ENCODE data around the gene DUOXA2. TPM values are rescaled to one million over a fixed set of nuclear protein-coding genes. Genes with fewer than 3 reads are reported as not detected.
"Not testable (repeated sequence)": the region's sequence is repeated elsewhere in the genome, so short reads cannot be mapped to it uniquely, and the experiment has no call there.

DUOXA2 gene
- total RNA-seq, 4 donors from 2014 or later = not detected

DNA sequence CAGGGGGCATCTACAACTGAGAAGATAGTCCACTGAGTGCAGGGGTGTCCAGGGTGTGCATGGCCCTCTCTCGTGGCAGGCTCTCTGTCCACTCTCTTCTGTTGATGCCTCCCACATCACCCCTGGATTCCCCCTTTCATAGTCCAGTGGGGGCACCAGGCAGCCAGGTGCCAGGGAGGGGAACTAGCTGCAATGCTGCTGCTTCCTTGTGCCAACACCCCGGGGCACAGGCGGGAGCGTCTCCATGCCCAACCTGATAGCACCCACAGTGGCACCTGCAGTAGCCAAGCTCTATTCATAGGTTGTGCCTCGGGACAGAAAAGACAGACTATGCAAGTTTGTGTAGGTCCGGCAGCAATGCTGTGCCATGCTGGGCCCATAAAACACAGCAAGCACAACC is 11.9 kb upstream of the DUOXA2 start:
- no peak for DNase-seq
- TF ChIP-seq CTCF (IDR thresholded peaks at IDR 0.05) (no peak), POLR2A (IDR thresholded peaks at IDR 0.05) (no peak)
- Histone ChIP-seq H3K4me1 (no peaks in the 10 kb centered on the region), H3K27me3 (no peaks in the 10 kb centered on the region), H3K36me3 (no peaks in the 10 kb centered on the region), H3K4me3 (no peak overlapping the region), H3K27ac (no peak overlapping the region), H3K9me3 (no peaks in the 10 kb centered on the region)
- intact Hi-C loops (cut with DNase I; ENCODE audit: low total_unique reads) = no loop called here

DNA sequence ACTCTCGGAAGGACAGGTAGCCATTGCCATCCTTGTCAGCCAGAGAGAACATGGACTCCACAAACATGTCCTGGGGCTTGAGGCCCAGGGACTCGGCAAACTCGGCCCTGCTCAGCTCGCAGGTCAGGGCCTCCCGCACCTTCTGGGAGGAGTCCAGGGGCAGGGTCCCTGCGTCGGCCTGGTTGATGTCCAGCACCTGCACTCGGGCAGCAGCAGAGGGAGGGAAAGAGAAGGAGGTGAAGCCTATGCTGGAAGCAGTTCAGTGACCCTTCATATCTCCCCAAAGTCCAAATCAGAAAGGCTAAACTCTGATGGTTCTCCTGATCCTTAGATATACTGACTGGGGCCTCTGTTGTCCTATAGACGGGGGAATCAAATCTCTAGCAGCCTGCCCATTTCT is 10.0 kb upstream of the DUOXA2 start:
- H3K4me3 ChIP-seq; H3K27me3 ChIP-seq; intact Hi-C loops (cut with DNase I; ENCODE audit: low total_unique reads); DNase-seq; H3K27ac ChIP-seq; H3K9me3 ChIP-seq; H3K4me1 ChIP-seq; H3K36me3 ChIP-seq: not testable (repeated sequence)

DNA sequence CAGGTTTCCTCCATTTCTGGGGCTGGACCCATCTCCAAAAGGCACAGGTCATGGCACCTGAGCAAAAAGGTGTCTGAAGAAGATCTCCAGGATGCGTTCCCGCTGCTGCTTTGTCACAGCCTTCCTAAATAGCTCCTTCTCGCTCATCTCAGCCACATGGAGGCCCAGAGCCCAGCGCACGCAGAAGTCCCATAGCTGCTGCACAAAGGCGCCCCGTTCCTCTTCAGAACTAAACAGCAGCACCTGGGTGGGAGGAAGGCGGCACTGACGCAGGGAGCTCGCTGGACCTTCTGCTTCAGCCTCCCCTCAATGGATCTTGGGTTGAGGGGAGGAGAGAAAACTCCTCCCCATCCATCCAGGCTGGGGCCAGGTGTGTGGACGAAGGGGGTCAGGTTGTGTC is 8.5 kb upstream of the DUOXA2 start:
- Histone ChIP-seq H3K36me3 (no peaks in the 10 kb centered on the region), H3K9me3 (no peaks in the 10 kb centered on the region), H3K27ac (no peak overlapping the region), H3K4me1 (no peaks in the 10 kb centered on the region), H3K4me3 (no peak overlapping the region), H3K27me3 (peaks cover 0 to 8% of the 10 kb centered on the region in 2 donors)
- intact Hi-C loops (cut with DNase I; ENCODE audit: low total_unique reads) = no loop called here
- DNase-seq = no peak
- TF ChIP-seq CTCF (IDR thresholded peaks at IDR 0.05) (no peak), POLR2A (IDR thresholded peaks at IDR 0.05) (no peak)

DNA sequence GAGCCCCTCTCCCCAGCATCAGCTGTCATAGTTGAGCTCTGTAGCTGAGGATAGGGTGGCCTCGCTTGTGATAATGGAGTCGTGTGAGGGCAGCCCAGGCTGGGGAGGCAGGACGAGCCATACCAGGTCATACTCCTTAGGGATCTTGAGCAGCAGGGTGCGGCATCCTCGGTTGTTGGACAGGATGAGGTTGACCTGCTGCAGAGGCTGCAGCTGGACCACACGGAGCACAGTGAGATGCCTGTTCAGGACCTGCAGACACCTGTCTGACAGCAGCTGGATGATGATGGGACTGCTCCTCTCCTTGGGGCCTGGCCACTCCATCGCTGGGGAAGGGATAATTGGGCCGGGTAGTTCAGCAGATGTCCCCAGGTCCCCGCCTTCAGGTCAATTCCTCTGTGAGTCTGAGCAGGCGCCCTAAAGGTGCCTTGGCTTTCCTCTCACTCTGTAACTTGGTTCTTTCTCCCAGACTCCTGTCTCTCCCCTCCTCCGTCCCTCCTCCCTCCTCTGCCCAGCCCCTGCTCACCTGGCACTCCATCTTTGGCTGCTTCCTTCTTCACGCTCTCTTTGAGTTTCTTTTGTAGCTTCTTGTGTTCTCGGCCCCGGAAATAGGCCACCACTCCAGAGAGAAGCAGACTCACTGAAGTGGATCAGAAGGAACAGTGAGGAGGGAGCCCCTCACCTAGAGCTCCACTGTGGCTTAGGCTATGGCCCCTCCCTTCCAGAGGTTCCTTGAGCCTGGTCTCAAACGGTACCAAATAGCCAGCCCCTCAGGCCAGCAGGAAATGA is 7.9 kb upstream of the DUOXA2 start:
- Histone ChIP-seq H3K4me3 (no peak overlapping the region), H3K4me1 (no peaks in the 10 kb centered on the region), H3K27me3 (peaks cover 0 to 8% of the 10 kb centered on the region in 2 donors), H3K36me3 (no peaks in the 10 kb centered on the region), H3K27ac (no peak overlapping the region), H3K9me3 (no peaks in the 10 kb centered on the region)
- TF ChIP-seq POLR2A (IDR thresholded peaks at IDR 0.05) = no peak
- TF ChIP-seq CTCF (IDR thresholded peaks at IDR 0.05) = no peak
- no peak for DNase-seq
- intact Hi-C loops (cut with DNase I; ENCODE audit: low total_unique reads) = no loop called here

GRCh38 chr15:45107941-45108630 is 6.0 kb upstream of the DUOXA2 start:
- DNase-seq = peak in 1 of 2 donors; percentile 9
- TF ChIP-seq CTCF (IDR thresholded peaks at IDR 0.05) (no peak), POLR2A (IDR thresholded peaks at IDR 0.05) (no peak)

More at GRCh38 chr15:45107941-45108630, 6.0 kb upstream of the DUOXA2 start:
- intact Hi-C loops (cut with DNase I; ENCODE audit: low total_unique reads) = no loop called here
- H3K27ac ChIP-seq = no peak overlapping the region
- no peaks in the 10 kb centered on the region for H3K9me3 ChIP-seq
- peaks cover 0 to 8% of the 10 kb centered on the region in 2 donors for H3K27me3 ChIP-seq
- H3K4me1 ChIP-seq = no peaks in the 10 kb centered on the region
- no peak overlapping the region for H3K4me3 ChIP-seq
- H3K36me3 ChIP-seq = no peaks in the 10 kb centered on the region
